Adrenal gland (tissue), 5 donors: ENCODE data around the gene ITPKC.

Experiments used
- POLR2A ChIP-seq, 2 donors: fragments of 450-650 bp; IDR thresholded peaks; one replicate each; pipeline ENCODE4 v1.6.1; 2017; ENCODE audit warnings: antibody characterized with exemption in 2 of 2, mild to moderate bottlenecking in 2 of 2, moderate library complexity in 1 of 2
- TF ChIP-seq, protein P1 (sequence below), 6 experiments: fragments of 450-650 bp in 4 of 6; fragments of 200-600 bp in 2 of 6; sonication (generic) in 1 of 6; IDR thresholded peaks; 1 replicate in 5 of 6; 2 replicates in 1 of 6; pipeline versions ENCODE4 v1.5.1 to v1.8.0; 2016 to 2021; ENCODE audit warnings: antibody characterized with exemption in 6 of 6, mild to moderate bottlenecking in 2 of 6, moderate library complexity in 1 of 6
- donor health status: DM: no; HTN: no; CAD: no.

DNA sequence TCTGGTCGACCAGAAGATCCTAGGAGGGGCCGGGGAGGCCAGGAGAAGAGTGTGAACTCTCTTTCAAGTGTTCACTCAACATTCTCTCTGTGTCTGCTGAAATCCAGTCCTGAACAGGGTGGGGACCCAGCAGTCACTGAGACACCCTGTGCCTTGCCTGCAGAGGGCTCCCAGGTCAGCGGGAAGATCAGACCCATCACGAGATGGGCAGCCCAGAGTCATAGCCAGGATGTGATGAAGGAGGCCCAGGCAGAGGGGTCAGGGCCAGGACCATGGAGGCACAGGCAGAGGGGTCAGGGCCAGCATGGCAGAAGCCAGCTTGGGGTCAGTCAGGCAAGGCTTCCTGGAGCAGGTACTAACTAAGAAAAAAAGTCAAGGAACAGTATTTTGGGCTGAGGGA is 35.9 kb upstream of the ITPKC start:
- TF ChIP-seq, protein P1, sequence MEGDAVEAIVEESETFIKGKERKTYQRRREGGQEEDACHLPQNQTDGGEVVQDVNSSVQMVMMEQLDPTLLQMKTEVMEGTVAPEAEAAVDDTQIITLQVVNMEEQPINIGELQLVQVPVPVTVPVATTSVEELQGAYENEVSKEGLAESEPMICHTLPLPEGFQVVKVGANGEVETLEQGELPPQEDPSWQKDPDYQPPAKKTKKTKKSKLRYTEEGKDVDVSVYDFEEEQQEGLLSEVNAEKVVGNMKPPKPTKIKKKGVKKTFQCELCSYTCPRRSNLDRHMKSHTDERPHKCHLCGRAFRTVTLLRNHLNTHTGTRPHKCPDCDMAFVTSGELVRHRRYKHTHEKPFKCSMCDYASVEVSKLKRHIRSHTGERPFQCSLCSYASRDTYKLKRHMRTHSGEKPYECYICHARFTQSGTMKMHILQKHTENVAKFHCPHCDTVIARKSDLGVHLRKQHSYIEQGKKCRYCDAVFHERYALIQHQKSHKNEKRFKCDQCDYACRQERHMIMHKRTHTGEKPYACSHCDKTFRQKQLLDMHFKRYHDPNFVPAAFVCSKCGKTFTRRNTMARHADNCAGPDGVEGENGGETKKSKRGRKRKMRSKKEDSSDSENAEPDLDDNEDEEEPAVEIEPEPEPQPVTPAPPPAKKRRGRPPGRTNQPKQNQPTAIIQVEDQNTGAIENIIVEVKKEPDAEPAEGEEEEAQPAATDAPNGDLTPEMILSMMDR (IDR thresholded peaks at IDR 0.05): no peak
- TF ChIP-seq POLR2A (IDR thresholded peaks at IDR 0.05): no peak
